ENCODE results near the gene EPG5.

EPG5 gene

DNA sequence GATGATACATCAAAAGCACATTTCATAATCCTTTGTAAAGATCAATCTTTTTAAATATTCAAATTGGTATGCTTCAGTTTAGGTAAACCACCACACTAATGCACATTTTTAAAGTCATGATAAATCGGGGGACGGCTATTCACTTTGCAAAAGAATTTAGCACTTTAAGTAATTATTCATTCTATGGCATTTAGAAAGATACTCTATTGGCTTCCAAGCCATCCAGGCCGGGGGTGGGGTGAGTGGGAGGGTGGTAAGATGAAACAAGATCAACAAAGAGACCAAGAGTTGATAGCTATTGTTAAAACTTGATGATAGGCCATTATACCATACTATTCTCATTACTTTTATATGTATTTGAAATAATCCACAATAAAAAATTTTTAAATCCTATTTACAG, 41.0 kb downstream of the EPG5 start:
- H3K4me3 ChIP-seq (ENCODE audit: low read length), result no peak overlapping the region
- TF ChIP-seq, protein P1, sequence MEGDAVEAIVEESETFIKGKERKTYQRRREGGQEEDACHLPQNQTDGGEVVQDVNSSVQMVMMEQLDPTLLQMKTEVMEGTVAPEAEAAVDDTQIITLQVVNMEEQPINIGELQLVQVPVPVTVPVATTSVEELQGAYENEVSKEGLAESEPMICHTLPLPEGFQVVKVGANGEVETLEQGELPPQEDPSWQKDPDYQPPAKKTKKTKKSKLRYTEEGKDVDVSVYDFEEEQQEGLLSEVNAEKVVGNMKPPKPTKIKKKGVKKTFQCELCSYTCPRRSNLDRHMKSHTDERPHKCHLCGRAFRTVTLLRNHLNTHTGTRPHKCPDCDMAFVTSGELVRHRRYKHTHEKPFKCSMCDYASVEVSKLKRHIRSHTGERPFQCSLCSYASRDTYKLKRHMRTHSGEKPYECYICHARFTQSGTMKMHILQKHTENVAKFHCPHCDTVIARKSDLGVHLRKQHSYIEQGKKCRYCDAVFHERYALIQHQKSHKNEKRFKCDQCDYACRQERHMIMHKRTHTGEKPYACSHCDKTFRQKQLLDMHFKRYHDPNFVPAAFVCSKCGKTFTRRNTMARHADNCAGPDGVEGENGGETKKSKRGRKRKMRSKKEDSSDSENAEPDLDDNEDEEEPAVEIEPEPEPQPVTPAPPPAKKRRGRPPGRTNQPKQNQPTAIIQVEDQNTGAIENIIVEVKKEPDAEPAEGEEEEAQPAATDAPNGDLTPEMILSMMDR (conservative IDR thresholded peaks at IDR 0.05; ENCODE audit: low read depth, low read length), result no peak
- no peak for DNase-seq (ENCODE audit: low read depth)

DNA sequence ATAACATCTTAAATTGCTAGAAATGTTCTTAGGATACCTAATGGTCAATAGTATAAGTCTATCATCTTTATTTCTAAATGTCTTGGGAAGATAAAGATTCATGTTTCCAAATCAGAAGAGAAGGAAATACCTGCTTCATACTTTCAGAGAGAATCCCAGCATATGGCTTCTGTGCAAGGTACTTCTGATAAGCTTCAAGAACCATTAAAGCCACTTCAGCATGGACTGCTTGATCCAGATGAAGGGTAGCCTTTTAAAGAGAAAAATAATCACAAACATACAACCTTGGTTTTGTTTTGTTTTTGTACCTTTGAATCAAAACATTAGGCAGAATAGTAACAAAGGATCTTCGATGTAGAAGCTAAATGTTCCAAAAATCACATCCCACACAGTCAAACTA, 44.0 kb downstream of the EPG5 start:
- DNase-seq (ENCODE audit: low read depth), result no peak
- TF ChIP-seq, protein P1 (conservative IDR thresholded peaks at IDR 0.05; ENCODE audit: low read depth, low read length), result no peak
- no peak overlapping the region for H3K4me3 ChIP-seq (ENCODE audit: low read length)

DNA sequence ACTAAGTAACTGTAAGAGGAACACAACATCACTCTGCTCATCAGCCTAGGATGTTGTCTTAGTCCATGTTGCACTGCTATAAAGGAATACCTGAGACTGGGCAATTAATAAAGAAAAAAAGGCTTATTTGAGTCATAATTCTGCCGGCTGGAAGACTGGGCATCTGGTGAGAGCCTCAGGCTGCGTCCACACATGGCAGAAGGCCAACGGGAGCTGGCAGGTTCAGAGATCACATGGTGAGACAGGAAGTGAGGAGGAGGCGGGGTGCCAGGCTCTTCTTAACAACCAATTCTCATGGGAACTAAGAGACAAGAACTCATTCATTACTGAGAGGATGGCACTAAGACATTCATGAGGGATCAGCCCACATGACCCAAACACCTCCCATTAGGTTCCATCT, 46.8 kb downstream of the EPG5 start:
- H3K4me3 ChIP-seq (ENCODE audit: low read length), result no peak overlapping the region
- TF ChIP-seq, protein P1 (conservative IDR thresholded peaks at IDR 0.05; ENCODE audit: low read depth, low read length), result no peak
- peak; percentile 73 for DNase-seq (ENCODE audit: low read depth)

DNA sequence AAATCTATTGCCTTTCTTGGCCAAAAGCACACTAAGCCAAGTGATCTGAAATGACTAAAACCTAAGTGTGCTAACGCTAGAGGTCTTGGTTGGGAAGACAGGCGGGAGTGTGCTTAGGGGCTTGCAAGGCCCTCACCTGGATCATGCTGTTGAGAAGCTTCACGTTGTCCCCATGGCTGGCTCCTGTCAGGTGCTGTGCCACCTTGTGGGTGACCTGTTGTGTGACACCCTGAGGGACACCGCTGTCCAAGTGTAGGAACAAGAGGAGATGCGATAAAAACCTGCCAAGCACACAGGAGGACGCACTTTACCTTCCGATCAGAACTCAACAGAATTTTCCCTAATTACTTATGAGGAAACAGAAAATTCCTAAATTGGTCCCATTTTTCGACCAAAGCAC, 50.8 kb downstream of the EPG5 start:
- TF ChIP-seq, protein P1 (conservative IDR thresholded peaks at IDR 0.05; ENCODE audit: low read depth, low read length), result peak; percentile 10
- H3K4me3 ChIP-seq (ENCODE audit: low read length), result no peak overlapping the region
- DNase-seq (ENCODE audit: low read depth), result no peak

DNA sequence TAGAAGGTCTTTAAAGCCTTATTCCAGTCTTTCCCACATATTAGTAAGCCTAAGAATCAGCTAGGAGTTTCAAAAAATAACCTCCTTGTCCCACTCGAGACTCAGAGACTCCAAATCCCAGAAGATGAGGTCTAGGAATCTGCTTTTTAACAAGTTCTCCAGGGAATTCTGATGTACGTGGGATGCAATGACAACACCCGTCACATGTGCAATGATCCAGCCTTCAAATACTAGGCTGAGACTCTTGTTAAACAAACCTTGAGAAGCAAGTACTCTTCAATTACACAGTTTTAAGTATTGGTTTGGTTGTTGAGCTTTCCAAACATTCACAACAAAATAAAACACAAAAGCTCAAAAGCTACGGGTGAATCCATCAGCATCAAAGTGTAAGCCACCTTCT, 53.9 kb downstream of the EPG5 start:
- DNase-seq (ENCODE audit: low read depth), result no peak
- TF ChIP-seq, protein P1 (conservative IDR thresholded peaks at IDR 0.05; ENCODE audit: low read depth, low read length), result no peak
- H3K4me3 ChIP-seq (ENCODE audit: low read length), result no peak overlapping the region

DNA sequence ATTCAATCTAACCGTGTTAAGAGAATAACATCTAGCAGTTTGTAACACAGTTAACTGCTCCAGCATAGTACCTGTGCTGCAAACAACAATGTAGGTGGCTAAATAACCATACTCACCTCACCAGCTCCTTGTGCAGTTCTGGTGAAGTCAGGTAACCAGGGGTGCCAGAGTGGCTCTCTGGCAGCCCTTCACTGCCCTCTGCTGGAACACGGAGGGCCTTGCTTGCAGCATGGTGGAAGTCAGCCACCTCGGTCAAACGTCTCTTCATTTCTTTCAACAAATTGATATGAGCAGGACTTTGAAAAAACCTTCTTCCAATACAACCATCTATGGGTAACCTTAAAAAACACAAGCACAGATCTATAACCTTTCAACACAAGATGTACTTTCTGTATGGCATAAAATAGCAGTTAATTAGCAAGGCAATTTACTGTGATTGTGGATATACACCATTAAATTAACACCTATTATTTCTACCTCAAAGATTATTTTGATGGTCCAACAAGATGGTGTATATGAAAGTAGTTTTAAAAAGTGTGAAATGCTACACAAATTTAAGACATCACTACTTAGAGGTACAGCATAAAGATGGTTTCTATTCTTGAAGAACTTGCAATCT, 56.6 kb downstream of the EPG5 start:
- TF ChIP-seq, protein P1 (conservative IDR thresholded peaks at IDR 0.05; ENCODE audit: low read depth, low read length), result peak; percentile 92
- H3K4me3 ChIP-seq (ENCODE audit: low read length), result no peak overlapping the region
- DNase-seq (ENCODE audit: low read depth), result peak; percentile 3

DNA sequence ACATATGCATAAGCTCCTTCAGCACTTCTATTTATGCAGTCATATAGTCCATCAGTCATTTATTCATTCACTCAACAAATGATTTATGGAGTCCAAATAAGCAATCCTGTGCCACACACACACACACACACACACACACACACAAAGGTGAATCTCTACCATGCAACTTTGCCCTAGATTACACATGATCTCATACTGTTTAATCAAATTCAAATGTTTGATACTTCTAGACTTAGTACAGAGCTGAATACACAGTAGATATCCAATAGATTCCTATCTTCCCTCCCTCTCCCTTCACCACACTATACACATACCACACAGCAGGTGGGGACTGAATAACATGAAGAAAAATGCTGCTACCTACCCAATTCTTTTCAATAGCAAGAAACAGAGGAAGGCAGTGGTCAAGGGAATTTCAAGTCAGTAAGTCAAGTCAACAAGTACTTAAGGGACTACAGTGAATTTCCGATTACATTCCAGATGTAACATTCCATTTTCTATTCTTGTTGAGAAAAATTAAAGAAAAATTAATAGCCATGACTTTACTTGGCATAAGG, 65.4 kb downstream of the EPG5 start:
- no peak overlapping the region for H3K4me3 ChIP-seq (ENCODE audit: low read length)
- no peak for DNase-seq (ENCODE audit: low read depth)
- TF ChIP-seq, protein P1 (conservative IDR thresholded peaks at IDR 0.05; ENCODE audit: low read depth, low read length), result no peak
